ENCODE results near the gene ANAPC13.

GRCh38 chr3:134457376-134458074 lies 28.3 kb downstream of the ANAPC13 start:
- TF ChIP-seq CTCF (IDR thresholded peaks at IDR 0.05) (no peak), EP300 (IDR thresholded peaks at IDR 0.05) (no peak)

All from esophagus muscularis mucosa (tissue), 3 donors.